HepG2 (cell line): ENCODE measurements around the gene SLC17A5. TPM values are rescaled to one million over a fixed set of nuclear protein-coding genes. Genes with fewer than 3 reads are reported as not detected.

Experiments
- CBX1 ChIP-seq: IDR thresholded peaks from one replicate; pipeline ENCODE4 v1.6.1; 2016; ENCODE audit warnings: antibody characterized with exemption, low read depth
- CEBPB ChIP-seq: IDR thresholded peaks from 2 replicates; pipeline ENCODE4 v1.6.1; 2011; ENCODE audit warnings: low read depth, low read length, improper control_type of control experiment, borderline replicate concordance
- CENPX ChIP-seq: sonication (generic); formaldehyde crosslinking; IDR thresholded peaks from 2 replicates; pipeline ENCODE4 v1.9.0; 2021; ENCODE audit warnings: mild to moderate bottlenecking, missing genetic modification reagents, moderate library complexity
- ESRRA ChIP-seq: sonication (generic); formaldehyde crosslinking; IDR thresholded peaks from 2 replicates; pipeline ENCODE4 v1.5.1; 2020; ENCODE audit warnings: mild to moderate bottlenecking, low read depth, missing genetic modification reagents
- GATA4 ChIP-seq: sonication (generic); IDR thresholded peaks from 2 replicates; pipeline ENCODE4 v1.6.1; 2016; ENCODE audit warnings: antibody characterized with exemption, low read depth, borderline replicate concordance
- HNF4A ChIP-seq: sonication (generic); formaldehyde crosslinking; IDR thresholded peaks from 2 replicates; pipeline ENCODE4 v1.4.0; 2020; ENCODE audit warnings: missing genetic modification reagents
- NBN ChIP-seq: fragments of 450-650 bp; conservative IDR thresholded peaks from 2 replicates; pipeline ENCODE4 v1.6.1; 2017
- TIGD3 ChIP-seq: sonication (generic); formaldehyde crosslinking; IDR thresholded peaks from 2 replicates; pipeline ENCODE4 v1.5.1; 2020; ENCODE audit warnings: mild to moderate bottlenecking, missing genetic modification reagents, borderline replicate concordance
- ZBTB1 ChIP-seq: sonication (generic); formaldehyde crosslinking; IDR thresholded peaks from 2 replicates; pipeline ENCODE4 v1.4.0; 2020; ENCODE audit warnings: missing genetic modification reagents, borderline replicate concordance
- ZNF296 ChIP-seq: sonication (generic); formaldehyde crosslinking; conservative IDR thresholded peaks from 2 replicates; pipeline ENCODE4 v1.5.0; 2020; ENCODE audit warnings: mild to moderate bottlenecking, missing genetic modification reagents
- ZNF614 ChIP-seq: IDR thresholded peaks from 2 replicates; pipeline ENCODE4 v1.6.1; 2018; ENCODE audit warnings: missing biosample characterization, missing genetic modification reagents, inconsistent platforms, borderline replicate concordance
- ZNF850 ChIP-seq: sonication (generic); formaldehyde crosslinking; conservative IDR thresholded peaks from 2 replicates; pipeline ENCODE4 v1.9.0; 2021; ENCODE audit warnings: mild to moderate bottlenecking, missing genetic modification reagents
- ZNF891 ChIP-seq: sonication (generic); formaldehyde crosslinking; IDR thresholded peaks from 2 replicates; pipeline ENCODE4 v1.5.0; 2020; ENCODE audit warnings: mild to moderate bottlenecking, missing genetic modification reagents
- polyA plus RNA-seq, 8 experiments: library from polyadenylated mRNA; depleted of rRNA in 3 of 8; stranded (reverse) in 7 of 8; unstranded in 1 of 8; fragments of >200 nt; fragmentation: Illumina TruSeq in 4 of 8; extraction: Trizol in 4 of 8; gene quantifications; 2 replicates each; pipeline versions ENCODE4 v1.2.1 to v1.2.3, GENCODE V29; 2011 to 2016; ENCODE audit warnings: low read depth in 4 of 8, missing spikeins in 1 of 8, mixed read lengths in 1 of 8; ENCODE audit not compliant: insufficient read depth in 1 of 8
- total RNA-seq, 5 experiments: library from RNA; depleted of rRNA; stranded (reverse); fragments of >200 nt; fragmentation: Illumina TruSeq; extraction: Trizol; gene quantifications; 2 replicates each; pipeline ENCODE4 v1.2.3, GENCODE V29; 2016; ENCODE audit warnings: low read depth in 1 of 5
- TF ChIP-seq, protein P1 (sequence below): sonication (generic); formaldehyde crosslinking; IDR thresholded peaks from 2 replicates; pipeline ENCODE4 v1.5.0; 2020; ENCODE audit warnings: mild to moderate bottlenecking, low read depth, missing genetic modification reagents, borderline replicate concordance
- TF ChIP-seq, protein P2 (sequence below): sonication (generic); formaldehyde crosslinking; IDR thresholded peaks from 2 replicates; pipeline ENCODE4 v1.8.0; 2022; ENCODE audit warnings: low read depth, missing genetic modification reagents
- TF ChIP-seq, protein P3 (sequence below): sonication (generic); formaldehyde crosslinking; IDR thresholded peaks from 2 replicates; pipeline ENCODE4 v1.5.0; 2020; ENCODE audit warnings: mild to moderate bottlenecking, missing genetic modification reagents, borderline replicate concordance
- TF ChIP-seq, protein P4 (sequence below): sonication (generic); formaldehyde crosslinking; IDR thresholded peaks from 2 replicates; pipeline ENCODE4 v1.4.0; 2020; ENCODE audit warnings: mild to moderate bottlenecking, missing genetic modification reagents, borderline replicate concordance
- TF ChIP-seq, protein P5 (sequence below): sonication (generic); formaldehyde crosslinking; IDR thresholded peaks from 2 replicates; pipeline ENCODE4 v1.8.0; 2022; ENCODE audit warnings: missing genetic modification reagents, low read depth, mild to moderate bottlenecking, borderline replicate concordance

SLC17A5 gene
- total and polyA plus RNA-seq, 2 of the 13 experiments (the other 11 are each of a cell fraction or from before 2014, with no cell fraction given) = 18.3 to 20.5 TPM

DNA sequence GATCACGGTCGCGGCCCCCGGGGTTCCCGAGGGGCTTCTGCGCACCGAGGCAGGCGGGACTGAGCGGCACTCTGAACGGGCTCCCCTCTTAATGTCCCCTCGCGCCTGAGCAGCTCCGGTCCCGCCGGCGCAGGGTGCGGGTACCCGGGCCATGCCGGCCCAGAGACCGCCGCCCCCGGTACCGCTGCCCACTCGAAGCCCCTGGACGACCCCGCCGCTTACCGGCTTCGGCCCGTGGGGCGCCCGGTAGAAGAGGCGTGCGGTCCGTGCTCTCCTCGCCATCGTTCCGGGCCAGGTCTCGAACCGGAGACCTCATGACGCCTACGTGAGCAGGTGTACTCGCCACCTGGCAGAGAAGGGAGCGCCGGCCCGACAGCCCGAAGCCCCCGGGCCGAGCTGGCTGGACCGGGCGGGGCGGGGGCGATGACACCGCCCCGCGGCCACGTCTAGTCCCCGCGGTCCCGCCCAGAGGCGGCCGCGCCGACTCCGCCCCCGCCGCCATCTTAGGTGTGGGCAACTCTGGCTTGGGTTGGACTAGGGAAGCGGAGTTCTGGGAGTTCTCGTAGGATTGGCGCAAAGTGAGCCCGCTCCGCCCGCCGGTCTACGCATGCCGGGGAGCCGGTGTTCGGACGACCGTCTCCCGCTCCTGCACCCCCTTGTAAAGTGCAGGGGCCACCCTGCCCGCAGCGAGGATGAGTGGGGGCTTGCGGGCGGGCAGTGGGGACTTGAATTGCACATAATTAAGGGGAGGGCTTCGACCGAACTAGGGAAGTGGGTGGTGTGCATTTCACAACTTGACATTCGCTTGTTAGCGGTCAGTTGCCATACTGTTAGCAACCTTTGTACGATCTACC is at the start of gene SLC17A5 (continued):
- TF ChIP-seq ESRRA (CRISPR knock-in tag) (no peak), HNF4A (peak; percentile 63), ZNF296 (CRISPR knock-in tag) (no peak), TIGD3 (CRISPR knock-in tag) (0 out of 2 replicates have a peak, but pooled peaks have one; percentile 23), ZNF850 (CRISPR knock-in tag) (0 out of 2 replicates have a peak, but pooled peaks have one; percentile 75), ZNF614 (CRISPR knock-in tag) (0 out of 2 replicates have a peak, but pooled peaks have one; percentile 30), CBX1 (no peak), ZNF891 (no peak), NBN (no peak), CENPX (no peak), ZBTB1 (CRISPR knock-in tag) (no peak), GATA4 (0 out of 2 replicates have a peak, but pooled peaks have one; percentile 25), CEBPB (no peak)
- TF ChIP-seq, protein P1, sequence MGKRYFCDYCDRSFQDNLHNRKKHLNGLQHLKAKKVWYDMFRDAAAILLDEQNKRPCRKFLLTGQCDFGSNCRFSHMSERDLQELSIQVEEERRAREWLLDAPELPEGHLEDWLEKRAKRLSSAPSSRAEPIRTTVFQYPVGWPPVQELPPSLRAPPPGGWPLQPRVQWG (CRISPR knock-in tag) = no peak
- TF ChIP-seq, protein P2, sequence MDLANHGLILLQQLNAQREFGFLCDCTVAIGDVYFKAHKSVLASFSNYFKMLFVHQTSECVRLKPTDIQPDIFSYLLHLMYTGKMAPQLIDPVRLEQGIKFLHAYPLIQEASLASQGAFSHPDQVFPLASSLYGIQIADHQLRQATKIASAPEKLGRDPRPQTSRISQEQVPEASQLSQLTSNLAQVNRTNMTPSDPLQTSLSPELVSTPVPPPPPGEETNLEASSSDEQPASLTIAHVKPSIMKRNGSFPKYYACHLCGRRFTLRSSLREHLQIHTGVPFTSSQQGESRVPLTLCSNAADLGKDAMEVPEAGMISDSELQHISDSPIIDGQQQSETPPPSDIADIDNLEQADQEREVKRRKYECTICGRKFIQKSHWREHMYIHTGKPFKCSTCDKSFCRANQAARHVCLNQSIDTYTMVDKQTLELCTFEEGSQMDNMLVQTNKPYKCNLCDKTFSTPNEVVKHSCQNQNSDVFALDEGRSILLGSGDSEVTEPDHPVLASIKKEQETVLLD (CRISPR knock-in tag) = peak; percentile 72; the same call in 1 of the 2 replicates
- TF ChIP-seq, protein P3, sequence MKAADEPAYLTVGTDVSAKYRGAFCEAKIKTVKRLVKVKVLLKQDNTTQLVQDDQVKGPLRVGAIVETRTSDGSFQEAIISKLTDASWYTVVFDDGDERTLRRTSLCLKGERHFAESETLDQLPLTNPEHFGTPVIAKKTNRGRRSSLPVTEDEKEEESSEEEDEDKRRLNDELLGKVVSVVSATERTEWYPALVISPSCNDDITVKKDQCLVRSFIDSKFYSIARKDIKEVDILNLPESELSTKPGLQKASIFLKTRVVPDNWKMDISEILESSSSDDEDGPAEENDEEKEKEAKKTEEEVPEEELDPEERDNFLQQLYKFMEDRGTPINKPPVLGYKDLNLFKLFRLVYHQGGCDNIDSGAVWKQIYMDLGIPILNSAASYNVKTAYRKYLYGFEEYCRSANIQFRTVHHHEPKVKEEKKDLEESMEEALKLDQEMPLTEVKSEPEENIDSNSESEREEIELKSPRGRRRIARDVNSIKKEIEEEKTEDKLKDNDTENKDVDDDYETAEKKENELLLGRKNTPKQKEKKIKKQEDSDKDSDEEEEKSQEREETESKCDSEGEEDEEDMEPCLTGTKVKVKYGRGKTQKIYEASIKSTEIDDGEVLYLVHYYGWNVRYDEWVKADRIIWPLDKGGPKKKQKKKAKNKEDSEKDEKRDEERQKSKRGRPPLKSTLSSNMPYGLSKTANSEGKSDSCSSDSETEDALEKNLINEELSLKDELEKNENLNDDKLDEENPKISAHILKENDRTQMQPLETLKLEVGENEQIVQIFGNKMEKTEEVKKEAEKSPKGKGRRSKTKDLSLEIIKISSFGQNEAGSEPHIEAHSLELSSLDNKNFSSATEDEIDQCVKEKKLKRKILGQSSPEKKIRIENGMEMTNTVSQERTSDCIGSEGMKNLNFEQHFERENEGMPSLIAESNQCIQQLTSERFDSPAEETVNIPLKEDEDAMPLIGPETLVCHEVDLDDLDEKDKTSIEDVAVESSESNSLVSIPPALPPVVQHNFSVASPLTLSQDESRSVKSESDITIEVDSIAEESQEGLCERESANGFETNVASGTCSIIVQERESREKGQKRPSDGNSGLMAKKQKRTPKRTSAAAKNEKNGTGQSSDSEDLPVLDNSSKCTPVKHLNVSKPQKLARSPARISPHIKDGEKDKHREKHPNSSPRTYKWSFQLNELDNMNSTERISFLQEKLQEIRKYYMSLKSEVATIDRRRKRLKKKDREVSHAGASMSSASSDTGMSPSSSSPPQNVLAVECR (CRISPR knock-in tag) = peak; percentile 71
- TF ChIP-seq, protein P4, sequence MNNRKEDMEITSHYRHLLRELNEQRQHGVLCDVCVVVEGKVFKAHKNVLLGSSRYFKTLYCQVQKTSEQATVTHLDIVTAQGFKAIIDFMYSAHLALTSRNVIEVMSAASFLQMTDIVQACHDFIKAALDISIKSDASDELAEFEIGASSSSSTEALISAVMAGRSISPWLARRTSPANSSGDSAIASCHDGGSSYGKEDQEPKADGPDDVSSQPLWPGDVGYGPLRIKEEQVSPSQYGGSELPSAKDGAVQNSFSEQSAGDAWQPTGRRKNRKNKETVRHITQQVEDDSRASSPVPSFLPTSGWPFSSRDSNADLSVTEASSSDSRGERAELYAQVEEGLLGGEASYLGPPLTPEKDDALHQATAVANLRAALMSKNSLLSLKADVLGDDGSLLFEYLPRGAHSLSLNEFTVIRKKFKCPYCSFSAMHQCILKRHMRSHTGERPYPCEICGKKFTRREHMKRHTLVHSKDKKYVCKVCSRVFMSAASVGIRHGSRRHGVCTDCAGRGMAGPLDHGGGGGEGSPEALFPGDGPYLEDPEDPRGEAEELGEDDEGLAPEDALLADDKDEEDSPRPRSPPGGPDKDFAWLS (CRISPR knock-in tag) = no peak
- TF ChIP-seq, protein P5, sequence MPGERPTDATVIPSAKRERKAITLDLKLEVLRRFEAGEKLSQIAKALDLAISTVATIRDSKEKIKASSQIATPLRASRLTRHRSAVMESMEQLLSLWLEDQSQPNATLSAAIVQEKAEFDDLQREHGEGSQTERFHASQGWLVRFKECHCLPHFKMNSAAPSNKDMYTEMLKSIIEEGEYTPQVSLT = no peak
